Mesenteric fat pad (tissue), 1 donor: Measurements from ENCODE around the gene ALX3. TPM values are rescaled to one million over a fixed set of nuclear protein-coding genes. Genes with fewer than 3 reads are reported as not detected.
"Not testable (repeated sequence)": the region's sequence is repeated elsewhere in the genome, so short reads cannot be mapped to it uniquely, and the experiment has no call there.

Source experiments
- DNase-seq: peaks from one replicate; pipeline ENCODE4 v3.0.0-alpha.2; 2020; ENCODE audit warnings: low spot score
- total RNA-seq: library from RNA; stranded (reverse); fragmentation: NEBNext Ultra II Directional; extraction: Animal tissue kit (Norgen Biotek cat#: 25700); gene quantifications from one replicate; pipeline ENCODE4 v1.2.1, GENCODE V29; 2021
- donor health status: DM: yes; HTN: yes; CAD: no.

ALX3 gene
- total RNA-seq, 1 donor from 2014 or later: not detected

- DNase-seq: no peak
Observed at GRCh38 chr1:110089561-110090275, 19.2 kb upstream of the ALX3 start.

GRCh38 chr1:110088739-110089316 is 18.4 kb upstream of the ALX3 start:
- DNase-seq: no peak

- DNase-seq: no peak
Observed at GRCh38 chr1:110087812-110088738, 17.6 kb upstream of the ALX3 start.

GRCh38 chr1:110086961-110087360 is 16.5 kb upstream of the ALX3 start:
- no peak for DNase-seq

- DNase-seq: no peak
Observed at GRCh38 chr1:110085671-110086070, 15.2 kb upstream of the ALX3 start.

- DNase-seq: no peak
Observed at GRCh38 chr1:110084227-110085078, 14.0 kb upstream of the ALX3 start.

GRCh38 chr1:110083866-110084226 is 13.4 kb upstream of the ALX3 start:
- no peak for DNase-seq

GRCh38 chr1:110083061-110083865 is 12.8 kb upstream of the ALX3 start:
- DNase-seq: no peak

GRCh38 chr1:110082477-110082876 is 12.0 kb upstream of the ALX3 start:
- DNase-seq: no peak

GRCh38 chr1:110081061-110081460 is 10.6 kb upstream of the ALX3 start:
- no peak for DNase-seq

- DNase-seq: not testable (repeated sequence)
Observed at GRCh38 chr1:110079995-110080394, 9.5 kb upstream of the ALX3 start.

- no peak for DNase-seq
Observed at GRCh38 chr1:110076789-110077500, 6.5 kb upstream of the ALX3 start.

GRCh38 chr1:110074166-110074565 is 3.7 kb upstream of the ALX3 start:
- no peak for DNase-seq

GRCh38 chr1:110070282-110070669 is 196 bp downstream of the ALX3 start:
- no peak for DNase-seq

GRCh38 chr1:110069404-110070281 is 829 bp downstream of the ALX3 start:
- DNase-seq: no peak

GRCh38 chr1:110068646-110069403 is 1.6 kb downstream of the ALX3 start:
- no peak for DNase-seq

GRCh38 chr1:110067893-110068645 is 2.4 kb downstream of the ALX3 start:
- no peak for DNase-seq
